Duodenal mucosa (tissue), 2 donors: ENCODE measurements around the gene UPP1.

Source experiments
- H3K27ac ChIP-seq: one replicate; pipeline ENCODE4 v1.7.0; 2013; ENCODE audit warnings: low read depth, low read length
- H3K27me3 ChIP-seq, 2 donors: one replicate each; pipeline ENCODE4 v1.7.0; 2013; ENCODE audit warnings: low read length in 2 of 2, control low read depth in 1 of 2; ENCODE audit not compliant: insufficient read depth in 2 of 2, control insufficient read depth in 1 of 2
- H3K36me3 ChIP-seq, 2 donors: one replicate each; pipeline ENCODE4 v1.7.0; 2013; ENCODE audit warnings: low read length in 2 of 2, control low read depth in 1 of 2; ENCODE audit not compliant: insufficient read depth in 2 of 2, control insufficient read depth in 1 of 2
- H3K4me1 ChIP-seq, 2 donors: one replicate each; pipeline ENCODE4 v1.7.0; 2013; ENCODE audit warnings: low read length in 2 of 2, control low read depth in 1 of 2; ENCODE audit not compliant: insufficient read depth in 2 of 2, control insufficient read depth in 1 of 2
- H3K4me3 ChIP-seq, 2 donors: one replicate each; pipeline ENCODE4 v1.7.0; 2013; ENCODE audit warnings: low read length in 2 of 2, low read depth in 1 of 2
- H3K9ac ChIP-seq, 2 donors: one replicate each; pipeline ENCODE4 v1.7.0; 2013; ENCODE audit warnings: low read length in 2 of 2, low read depth in 1 of 2
- H3K9me3 ChIP-seq, 2 donors: one replicate each; pipeline ENCODE4 v1.7.0; 2013; ENCODE audit warnings: low read length in 2 of 2, control low read depth in 1 of 2; ENCODE audit not compliant: control insufficient read depth in 1 of 2

Gene UPP1

DNA sequence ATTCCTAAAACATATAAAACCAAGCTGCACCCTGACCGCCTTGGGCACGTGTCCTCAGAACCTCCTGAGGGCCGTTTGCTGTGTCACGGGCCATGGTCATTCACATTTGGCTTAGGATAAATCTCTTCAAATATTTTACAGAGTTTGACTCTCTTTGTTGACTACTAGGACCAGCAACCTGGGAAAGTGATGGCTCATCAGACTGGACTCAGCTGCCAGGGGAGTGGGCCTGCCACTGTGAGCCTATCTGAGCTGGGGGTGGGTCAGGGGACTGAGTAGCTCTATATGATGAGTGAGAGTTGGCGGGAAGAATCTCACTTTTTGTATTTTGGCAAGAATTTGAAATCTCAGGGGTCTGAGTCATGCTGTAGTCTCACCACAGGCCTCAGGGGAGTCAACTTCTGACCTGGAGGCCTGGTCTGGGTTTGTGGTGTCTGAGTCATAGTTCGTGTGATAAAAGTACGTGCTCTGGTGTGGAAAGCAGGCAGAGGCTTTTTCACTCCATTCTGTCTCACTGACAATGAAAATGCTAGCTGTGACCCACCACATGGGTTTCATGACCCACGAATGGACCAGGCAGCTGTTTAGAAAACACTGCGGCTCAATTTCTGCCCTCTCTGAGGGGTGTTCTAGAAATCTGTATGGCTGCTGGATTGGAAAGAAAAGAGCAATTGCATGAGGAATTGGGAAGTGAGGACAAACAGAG lies 4.2 kb upstream of the UPP1 start:
- Histone ChIP-seq H3K9ac (peak overlapping the region in 1 of 2 donors; percentile 10), H3K4me1 (peaks cover 41 to 47% of the 10 kb centered on the region in 2 donors), H3K36me3 (no peaks in the 10 kb centered on the region), H3K4me3 (no peak overlapping the region), H3K27me3 (no peaks in the 10 kb centered on the region), H3K9me3 (no peaks in the 10 kb centered on the region), H3K27ac (peak overlapping the region; percentile 22)

DNA sequence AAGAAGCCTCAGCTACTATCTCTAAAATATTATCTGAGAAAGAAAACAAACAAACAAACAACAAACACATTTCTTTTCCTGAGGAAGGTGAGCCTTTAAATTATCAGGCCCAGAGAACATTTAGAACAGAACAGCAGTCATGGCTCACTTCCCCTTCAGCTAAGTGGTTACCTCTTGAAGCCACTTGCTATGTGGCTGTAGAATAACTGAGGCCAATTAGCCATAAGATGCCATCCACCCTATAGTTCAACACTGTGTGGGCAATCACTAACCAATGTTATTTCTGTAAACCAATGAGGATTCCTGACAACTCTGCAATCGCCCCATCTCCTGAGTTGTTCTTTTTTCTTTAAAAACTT lies 3.7 kb upstream of the UPP1 start:
- H3K9me3 ChIP-seq = no peaks in the 10 kb centered on the region
- H3K4me3 ChIP-seq = no peak overlapping the region
- H3K4me1 ChIP-seq = peaks cover 46 to 53% of the 10 kb centered on the region in 2 donors
- no peaks in the 10 kb centered on the region for H3K36me3 ChIP-seq
- peak overlapping the region in 1 of 2 donors; percentile 10 for H3K9ac ChIP-seq
- H3K27me3 ChIP-seq = no peaks in the 10 kb centered on the region
- no peak overlapping the region for H3K27ac ChIP-seq

DNA sequence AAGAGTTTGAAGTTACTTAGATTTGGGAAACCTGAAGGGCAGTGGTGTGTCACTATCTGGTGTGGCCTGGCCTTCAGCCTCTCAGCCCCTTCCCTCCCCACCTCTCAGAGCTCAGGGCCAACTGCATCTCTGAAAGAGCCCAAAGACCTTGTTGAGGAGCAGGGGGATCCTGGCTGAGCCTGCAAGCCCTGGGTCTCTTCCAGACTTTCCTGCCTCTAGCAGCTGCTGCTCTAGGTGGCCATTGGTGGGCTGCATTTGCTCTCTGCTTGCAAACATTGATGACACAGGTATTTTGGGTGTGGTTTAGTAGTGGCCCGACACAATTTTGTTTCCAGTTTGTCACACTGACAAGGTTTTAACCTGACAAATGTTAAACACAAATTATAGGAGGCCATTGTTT lies 3.1 kb upstream of the UPP1 start:
- Histone ChIP-seq H3K9me3 (no peaks in the 10 kb centered on the region), H3K27ac (no peak overlapping the region), H3K36me3 (no peaks in the 10 kb centered on the region), H3K27me3 (no peaks in the 10 kb centered on the region), H3K9ac (no peak overlapping the region), H3K4me1 (peaks cover 50 to 56% of the 10 kb centered on the region in 2 donors), H3K4me3 (no peak overlapping the region)

DNA sequence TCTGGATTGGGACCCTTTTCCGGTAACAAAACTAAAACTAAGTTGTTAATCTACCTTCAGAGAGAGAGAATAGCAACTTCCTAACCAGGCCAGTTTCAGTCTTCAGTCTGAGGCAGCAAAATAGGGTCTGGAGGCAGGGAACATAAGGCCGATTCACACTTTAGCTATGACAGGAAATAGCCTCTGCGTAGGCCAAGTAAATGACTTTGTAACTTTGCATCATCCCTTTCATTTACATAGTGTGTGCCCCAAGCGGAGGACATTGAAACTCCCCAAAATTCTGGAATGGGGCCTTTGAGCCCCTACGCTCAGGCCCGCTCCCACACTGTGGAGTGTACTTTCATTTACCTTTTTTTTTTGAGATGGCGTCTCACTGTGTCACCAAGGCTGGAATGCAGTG lies 1.7 kb upstream of the UPP1 start:
- H3K36me3 ChIP-seq = peaks cover 0 to 9% of the 10 kb centered on the region in 2 donors
- no peak overlapping the region for H3K9ac ChIP-seq
- H3K27me3 ChIP-seq = no peaks in the 10 kb centered on the region
- peaks cover 50 to 56% of the 10 kb centered on the region in 2 donors for H3K4me1 ChIP-seq
- H3K9me3 ChIP-seq = no peaks in the 10 kb centered on the region
- H3K27ac ChIP-seq = no peak overlapping the region
- no peak overlapping the region for H3K4me3 ChIP-seq

DNA sequence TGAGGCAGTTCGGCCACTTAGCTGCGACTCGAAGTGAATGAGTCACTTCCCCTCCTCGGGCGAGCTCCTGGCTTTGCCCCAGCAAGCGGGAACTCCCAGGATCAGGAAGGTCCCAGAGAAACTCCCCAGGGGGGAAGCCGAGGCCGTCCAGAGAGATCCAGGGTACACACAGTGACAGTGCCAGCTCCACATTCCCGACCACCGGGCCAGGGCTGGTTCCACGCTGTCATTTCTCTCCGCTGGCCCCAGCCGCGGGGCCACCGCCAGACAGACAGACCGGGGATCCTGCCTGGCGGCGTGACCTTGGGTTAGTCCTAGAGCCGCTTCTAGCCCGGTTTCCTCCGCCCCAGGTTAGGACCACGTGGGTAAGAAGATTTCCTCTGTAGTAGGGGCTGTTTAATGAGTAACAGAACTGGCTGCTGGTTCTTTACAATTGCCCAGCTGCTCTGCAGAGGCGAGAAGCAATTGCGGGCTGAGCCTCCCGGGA lies 463 bp upstream of the UPP1 start:
- peak overlapping the region; percentile 99 for H3K27ac ChIP-seq
- H3K4me3 ChIP-seq = peak overlapping the region; percentile 74 to 88
- no peaks in the 10 kb centered on the region for H3K27me3 ChIP-seq
- no peaks in the 10 kb centered on the region for H3K9me3 ChIP-seq
- H3K9ac ChIP-seq = peak overlapping the region; percentile 70 to 86
- H3K36me3 ChIP-seq = peaks cover 4 to 17% of the 10 kb centered on the region in 2 donors
- peaks cover 39 to 49% of the 10 kb centered on the region in 2 donors for H3K4me1 ChIP-seq

DNA sequence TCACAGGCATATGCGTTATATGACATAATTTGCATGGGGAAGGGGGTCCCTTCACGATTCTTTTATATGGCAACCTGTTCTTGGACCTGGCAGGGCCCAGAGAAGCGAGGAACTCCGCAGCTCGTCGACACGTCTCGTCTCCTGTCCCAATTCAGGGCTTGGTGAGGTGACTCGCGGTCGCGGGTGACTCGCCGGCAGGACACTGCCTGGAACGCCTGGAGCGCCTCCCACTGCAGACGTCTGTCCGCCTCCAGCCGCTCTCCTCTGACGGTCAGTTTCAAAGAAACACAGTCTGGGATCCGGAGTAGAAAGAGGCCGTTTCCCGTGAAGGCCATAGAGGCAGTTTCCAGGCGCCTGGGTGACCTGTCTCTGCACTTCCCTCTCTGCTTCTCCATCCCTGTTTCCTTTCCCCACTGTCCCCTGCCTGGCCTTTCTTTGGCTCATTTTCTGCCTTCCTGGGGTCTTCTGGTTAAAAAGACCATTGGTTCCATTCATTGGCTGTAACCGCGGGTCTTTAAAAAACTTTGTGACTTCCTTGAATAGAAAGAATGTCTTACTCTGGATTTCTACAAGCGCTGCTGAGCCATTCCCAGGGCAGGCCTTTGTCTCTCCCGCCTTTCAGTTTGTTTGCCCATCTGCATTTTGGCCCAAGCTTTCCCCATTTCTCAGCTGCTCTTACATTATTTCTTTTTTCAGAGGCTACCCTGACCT lies 1.2 kb downstream of the UPP1 start:
- H3K27ac ChIP-seq = no peak overlapping the region
- no peaks in the 10 kb centered on the region for H3K27me3 ChIP-seq
- H3K9me3 ChIP-seq = no peaks in the 10 kb centered on the region
- H3K4me3 ChIP-seq = peak overlapping the region; percentile 74 to 88
- H3K4me1 ChIP-seq = peaks cover 29 to 39% of the 10 kb centered on the region in 2 donors
- H3K9ac ChIP-seq = peak overlapping the region; percentile 70 to 89
- H3K36me3 ChIP-seq = peaks cover 9 to 27% of the 10 kb centered on the region in 2 donors

DNA sequence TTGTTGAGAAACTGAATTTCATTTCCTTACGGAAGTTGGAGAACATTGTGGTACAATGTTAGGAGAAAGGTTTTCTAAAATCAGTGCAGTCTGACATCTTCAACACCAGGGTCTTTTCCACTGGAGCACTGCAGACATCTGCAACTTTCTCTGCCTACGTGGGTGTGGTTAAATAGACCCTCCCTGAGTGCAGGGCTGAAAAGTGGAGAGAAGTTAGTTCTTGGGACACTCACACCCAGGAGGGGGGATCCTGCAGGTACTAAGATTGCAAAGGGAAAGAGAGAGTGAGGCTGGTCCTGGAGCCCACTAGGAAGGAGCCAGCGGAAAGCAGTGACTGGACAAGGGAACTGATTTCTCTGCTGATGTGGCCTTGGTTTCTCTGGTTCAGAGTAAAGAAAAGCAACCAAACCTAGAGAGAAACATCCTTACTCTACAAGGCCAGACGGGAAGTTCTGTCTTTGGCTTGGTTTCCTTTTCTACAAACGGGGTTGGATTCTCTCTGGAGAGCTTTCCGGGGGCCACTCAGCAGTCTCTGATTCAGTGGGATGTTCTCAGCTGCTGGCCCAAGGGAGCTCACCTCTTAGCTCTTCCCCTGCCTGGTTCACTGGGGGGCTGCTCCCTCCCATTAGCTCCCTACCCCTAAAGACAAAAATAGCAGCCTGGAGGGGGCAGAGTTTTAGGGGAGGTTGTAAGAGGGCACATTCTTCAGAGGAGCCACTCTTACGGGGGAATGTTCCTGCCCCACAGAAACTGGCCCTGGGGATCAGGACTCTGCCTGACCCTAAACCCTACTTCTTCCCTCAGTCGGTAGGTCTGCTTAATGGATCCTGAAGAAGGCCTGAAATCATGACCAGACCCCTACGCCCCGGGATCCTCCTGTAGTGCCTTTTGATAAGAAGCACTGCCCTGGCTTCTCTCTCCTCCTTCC lies 2.7 kb downstream of the UPP1 start:
- H3K27me3 ChIP-seq = no peaks in the 10 kb centered on the region
- H3K36me3 ChIP-seq = peaks cover 13 to 36% of the 10 kb centered on the region in 2 donors
- H3K9ac ChIP-seq = no peak overlapping the region
- H3K4me3 ChIP-seq = no peak overlapping the region
- H3K4me1 ChIP-seq = peaks cover 18 to 26% of the 10 kb centered on the region in 2 donors
- no peak overlapping the region for H3K27ac ChIP-seq
- H3K9me3 ChIP-seq = no peaks in the 10 kb centered on the region

DNA sequence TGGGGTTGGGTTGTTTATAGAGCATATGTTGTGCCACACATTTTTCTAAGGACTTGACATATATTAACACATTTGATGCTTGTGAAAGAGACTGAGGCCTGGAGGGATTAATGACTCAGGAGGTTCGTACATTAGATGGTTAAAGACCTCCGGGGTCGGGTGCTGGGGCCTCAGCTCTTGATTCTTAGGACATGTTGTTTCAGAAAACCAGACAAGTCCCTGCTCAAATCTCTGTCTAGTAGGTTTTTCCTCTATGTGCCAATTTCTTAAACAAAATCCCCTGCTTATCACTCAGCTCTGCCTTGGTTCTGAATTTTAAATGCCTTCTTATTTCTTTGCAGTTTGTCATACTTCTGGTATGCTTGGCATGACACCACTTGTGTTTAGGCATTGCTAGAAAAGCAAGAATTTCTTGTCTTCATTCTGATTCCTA lies 5.8 kb downstream of the UPP1 start:
- H3K27ac ChIP-seq = no peak overlapping the region
- no peak overlapping the region for H3K9ac ChIP-seq
- no peak overlapping the region for H3K4me3 ChIP-seq
- peaks cover 9% of the 10 kb centered on the region in 2 donors for H3K4me1 ChIP-seq
- H3K9me3 ChIP-seq = no peaks in the 10 kb centered on the region
- H3K27me3 ChIP-seq = no peaks in the 10 kb centered on the region
- H3K36me3 ChIP-seq = peaks cover 13 to 57% of the 10 kb centered on the region in 2 donors

DNA sequence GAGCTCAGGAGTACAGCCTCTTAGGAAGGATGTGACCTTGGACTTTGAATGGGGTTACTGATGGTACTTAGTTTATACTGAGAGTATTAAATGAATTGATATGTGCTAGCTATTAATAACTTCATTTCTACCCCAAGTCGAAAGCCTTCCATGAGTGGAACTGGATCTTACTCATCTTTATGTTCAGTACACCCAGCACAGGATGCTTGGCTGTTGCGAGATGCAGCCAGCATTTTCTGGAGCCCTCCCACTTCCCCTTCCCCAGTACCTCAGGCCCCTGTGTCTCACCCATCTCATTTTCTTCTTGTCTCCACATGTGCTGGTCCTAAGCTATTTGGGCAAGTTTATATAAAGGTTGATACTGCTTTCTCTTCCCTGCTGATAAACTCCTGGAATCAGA lies 7.2 kb downstream of the UPP1 start:
- H3K4me1 ChIP-seq = no peaks in the 10 kb centered on the region
- no peak overlapping the region for H3K4me3 ChIP-seq
- no peaks in the 10 kb centered on the region for H3K27me3 ChIP-seq
- H3K9me3 ChIP-seq = no peaks in the 10 kb centered on the region
- no peak overlapping the region for H3K27ac ChIP-seq
- H3K9ac ChIP-seq = no peak overlapping the region
- H3K36me3 ChIP-seq = peaks cover 13 to 63% of the 10 kb centered on the region in 2 donors
